Prostate gland (tissue), 2 donors: ENCODE data around the gene ZP2. TPM values are rescaled to one million over a fixed set of nuclear protein-coding genes. Genes with fewer than 3 reads are reported as not detected.
A peak's percentile ranks its signal among the peaks of the same experiment; 100 is the strongest.

Experiments used
- DNase-seq: peaks from one replicate; pipeline ENCODE4 v3.0.0-alpha.2; 2019; ENCODE audit warnings: low spot score
- H3K27ac ChIP-seq, 2 donors: fragments of 200-600 bp; sonication (generic); 2 replicates each; pipeline ENCODE4 v1.5.1; 2017 to 2019
- H3K27me3 ChIP-seq: fragments of 200-600 bp; sonication (generic); replicated peaks from 2 replicates; pipeline ENCODE4 v1.5.1; 2019; ENCODE audit not compliant: insufficient read depth
- H3K36me3 ChIP-seq, 2 donors: fragments of 200-600 bp; sonication (generic); 1 replicate in 1 of 2; 2 replicates in 1 of 2; pipeline versions ENCODE4 v1.5.1 to v1.8.1; 2017 to 2019
- H3K4me1 ChIP-seq: fragments of 200-600 bp; sonication (generic); replicated peaks from 2 replicates; pipeline ENCODE4 v1.5.1; 2019
- H3K4me3 ChIP-seq, 2 donors: fragments of 200-600 bp; sonication (generic); 2 replicates each; pipeline ENCODE4 v1.5.1; 2017 to 2019
- H3K9me3 ChIP-seq: fragments of 200-600 bp; sonication (generic); 2 replicates; pipeline ENCODE4 v1.5.1; 2017
- POLR2A ChIP-seq: fragments of 450-650 bp; IDR thresholded peaks from one replicate; pipeline ENCODE4 v1.6.1; 2016; ENCODE audit warnings: antibody characterized with exemption, mild to moderate bottlenecking
- POLR2AphosphoS5 ChIP-seq: sonication (generic); formaldehyde crosslinking; IDR thresholded peaks from one replicate; pipeline ENCODE4 v1.6.1; 2017; ENCODE audit warnings: antibody characterized with exemption
- WGBS: methylation state at CpG from one replicate; pipeline ENCODE4 v1.1.5; 2018; 5-methylcytosine and 5-hydroxymethylcytosine counted together
- intact Hi-C: fragments of 100-400 bp; cut with DNase I; formaldehyde crosslinking; loops from one replicate; pipeline ENCODE4 v1.14.2; 2022
- total RNA-seq, 2 donors: library from RNA; depleted of rRNA; stranded (reverse); fragments of >200 nt; gene quantifications; one replicate each; pipeline ENCODE4 v1.1.0, GENCODE V29; 2016
- TF ChIP-seq, protein P1 (sequence below), 4 experiments: fragments of 200-600 bp in 2 of 4; fragments of 450-650 bp in 2 of 4; sonication (generic) in 2 of 4; IDR thresholded peaks; 1 replicate in 3 of 4; 2 replicates in 1 of 4; pipeline ENCODE4 v1.5.1; 2016 to 2019; ENCODE audit warnings: antibody characterized with exemption in 4 of 4, mild to moderate bottlenecking in 2 of 4, moderate library complexity in 2 of 4

The ZP2 gene
- total RNA-seq, 2 donors from 2014 or later, result not detected

DNA sequence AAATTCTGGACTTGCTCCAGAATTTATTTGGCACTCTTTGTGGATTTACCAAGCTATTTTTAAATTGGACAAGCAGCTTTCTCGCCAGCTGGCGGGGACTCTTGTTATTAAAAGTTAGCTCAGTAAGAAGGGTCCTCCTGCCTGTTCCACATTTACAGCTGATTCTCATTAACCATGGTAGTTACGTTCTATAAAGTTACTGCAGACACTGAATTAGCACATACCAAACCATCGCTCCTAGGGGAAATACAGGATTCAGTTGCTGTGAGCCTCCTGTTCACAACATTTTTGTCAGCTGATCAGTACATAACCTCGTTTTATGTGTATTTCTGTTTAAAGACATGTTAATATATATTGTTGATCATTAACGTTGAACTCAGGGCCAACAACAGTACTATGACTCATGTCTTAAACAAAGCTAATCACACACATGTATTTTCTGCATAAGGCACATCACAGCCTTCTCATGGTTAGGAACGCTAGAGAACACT is 48.7 kb downstream of the ZP2 start:
- DNase-seq, result peak; percentile 24
- no peak overlapping the region for H3K4me3 ChIP-seq
- H3K9me3 ChIP-seq, result no peaks in the 10 kb centered on the region
- TF ChIP-seq, protein P1, sequence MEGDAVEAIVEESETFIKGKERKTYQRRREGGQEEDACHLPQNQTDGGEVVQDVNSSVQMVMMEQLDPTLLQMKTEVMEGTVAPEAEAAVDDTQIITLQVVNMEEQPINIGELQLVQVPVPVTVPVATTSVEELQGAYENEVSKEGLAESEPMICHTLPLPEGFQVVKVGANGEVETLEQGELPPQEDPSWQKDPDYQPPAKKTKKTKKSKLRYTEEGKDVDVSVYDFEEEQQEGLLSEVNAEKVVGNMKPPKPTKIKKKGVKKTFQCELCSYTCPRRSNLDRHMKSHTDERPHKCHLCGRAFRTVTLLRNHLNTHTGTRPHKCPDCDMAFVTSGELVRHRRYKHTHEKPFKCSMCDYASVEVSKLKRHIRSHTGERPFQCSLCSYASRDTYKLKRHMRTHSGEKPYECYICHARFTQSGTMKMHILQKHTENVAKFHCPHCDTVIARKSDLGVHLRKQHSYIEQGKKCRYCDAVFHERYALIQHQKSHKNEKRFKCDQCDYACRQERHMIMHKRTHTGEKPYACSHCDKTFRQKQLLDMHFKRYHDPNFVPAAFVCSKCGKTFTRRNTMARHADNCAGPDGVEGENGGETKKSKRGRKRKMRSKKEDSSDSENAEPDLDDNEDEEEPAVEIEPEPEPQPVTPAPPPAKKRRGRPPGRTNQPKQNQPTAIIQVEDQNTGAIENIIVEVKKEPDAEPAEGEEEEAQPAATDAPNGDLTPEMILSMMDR (IDR thresholded peaks at IDR 0.05), result no peak
- peak; percentile 24 for TF ChIP-seq POLR2AphosphoS5
- no peaks in the 10 kb centered on the region for H3K27me3 ChIP-seq
- 24% methylated on average over 7 of the region's 7 CpGs for WGBS
- H3K27ac ChIP-seq, result peak overlapping the region; percentile 2 to 21
- H3K4me1 ChIP-seq, result peaks cover 5% of the 10 kb centered on the region
- intact Hi-C loops, result no loop called here
- H3K36me3 ChIP-seq, result peaks cover 0 to 10% of the 10 kb centered on the region in 2 donors

DNA sequence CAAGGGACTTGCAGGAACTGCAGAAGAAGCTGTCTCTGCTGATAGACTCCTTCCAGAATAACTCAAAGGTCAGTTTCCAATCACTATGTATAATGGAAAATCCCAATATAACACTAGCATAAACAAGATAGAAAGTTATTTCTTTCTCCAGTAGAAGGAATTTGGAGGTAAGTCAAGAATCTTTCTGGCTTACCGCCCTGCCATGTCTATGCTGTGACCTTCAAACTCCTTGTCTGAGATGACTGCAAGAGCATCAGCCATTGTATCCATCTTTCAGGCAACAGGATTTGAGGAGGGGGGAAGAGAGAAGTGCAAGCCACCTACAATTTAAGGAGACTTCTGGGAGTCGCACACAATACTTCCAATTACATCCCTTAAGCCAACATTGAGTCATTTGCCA is 50.2 kb downstream of the ZP2 start:
- Histone ChIP-seq H3K36me3 (peaks cover 0 to 2% of the 10 kb centered on the region in 2 donors), H3K9me3 (no peaks in the 10 kb centered on the region), H3K4me1 (peaks cover 5% of the 10 kb centered on the region), H3K4me3 (no peak overlapping the region), H3K27me3 (no peaks in the 10 kb centered on the region), H3K27ac (no peak overlapping the region)
- intact Hi-C loops, result no loop called here
- no peak for TF ChIP-seq POLR2AphosphoS5
- TF ChIP-seq, protein P1 (IDR thresholded peaks at IDR 0.05), result no peak
- TF ChIP-seq POLR2A, result no peak
- no peak for DNase-seq
- WGBS, result 72% methylated on average over 2 of the region's 2 CpGs

DNA sequence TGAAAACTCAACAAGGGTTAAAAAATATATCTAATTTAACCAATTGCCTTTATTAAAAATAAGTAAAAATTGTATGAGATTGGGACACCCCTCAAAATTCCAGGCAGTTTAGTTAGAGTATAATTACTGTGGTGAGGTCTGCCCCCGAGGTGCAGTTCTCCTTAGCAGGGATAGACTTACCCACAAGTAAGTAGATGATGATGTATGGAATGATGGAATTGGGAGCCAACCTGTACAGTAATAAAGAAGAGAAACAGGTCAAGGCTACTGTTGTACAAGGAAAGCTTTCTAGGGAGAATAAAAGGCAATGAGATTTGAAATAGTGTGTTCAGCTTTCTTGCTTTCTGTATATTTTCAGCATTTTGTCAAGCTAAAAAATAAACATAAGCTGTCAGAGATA is 51.1 kb downstream of the ZP2 start:
- no peaks in the 10 kb centered on the region for H3K9me3 ChIP-seq
- WGBS, result 48% methylated on average over 1 of the region's 1 CpG
- no peaks in the 10 kb centered on the region for H3K36me3 ChIP-seq
- H3K4me1 ChIP-seq, result peaks cover 5% of the 10 kb centered on the region
- no peaks in the 10 kb centered on the region for H3K27me3 ChIP-seq
- H3K27ac ChIP-seq, result peak overlapping the region in 1 of 2 donors; percentile 84
- TF ChIP-seq POLR2A (no peak), POLR2AphosphoS5 (no peak)
- intact Hi-C loops, result no loop called here
- DNase-seq, result no peak
- no peak overlapping the region for H3K4me3 ChIP-seq

DNA sequence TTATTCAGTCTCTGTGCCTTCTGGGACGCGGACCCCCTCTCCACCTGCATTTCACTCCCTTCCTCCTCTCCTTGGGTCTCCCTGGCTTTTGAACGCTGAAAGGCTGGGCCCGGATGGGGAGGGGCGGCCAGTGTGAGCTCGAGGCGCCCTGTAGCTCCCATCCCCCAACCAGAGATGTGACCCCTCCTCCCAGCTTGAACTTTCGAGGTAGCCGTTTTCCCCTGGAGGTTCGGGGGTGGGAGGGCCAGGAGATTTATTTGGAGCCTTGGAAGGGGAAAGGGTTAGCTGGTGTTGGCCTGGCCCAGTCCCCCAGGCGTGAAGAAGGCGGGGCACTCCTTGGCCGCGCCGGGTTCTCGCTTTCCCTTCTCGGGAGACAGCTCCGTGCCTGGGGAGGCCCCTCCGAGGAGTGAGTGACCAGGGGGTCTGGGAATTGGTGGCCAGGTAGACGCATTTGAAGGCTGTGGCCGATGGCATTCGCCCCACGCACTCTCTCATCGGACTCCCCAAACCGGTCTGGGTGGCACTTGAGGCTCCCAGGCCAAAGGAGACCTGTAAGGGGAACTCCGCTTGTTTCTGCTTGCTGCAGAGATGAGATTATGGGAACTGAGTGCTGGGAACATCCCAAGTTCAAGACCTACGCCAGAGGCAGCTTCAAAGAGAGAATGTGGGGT is 52.0 kb downstream of the ZP2 start:
- Histone ChIP-seq H3K9me3 (no peaks in the 10 kb centered on the region), H3K4me1 (peaks cover 5% of the 10 kb centered on the region), H3K27me3 (no peaks in the 10 kb centered on the region), H3K36me3 (no peaks in the 10 kb centered on the region), H3K4me3 (peak overlapping the region; percentile 64), H3K27ac (peak overlapping the region; percentile 84 to 88)
- DNase-seq, result peak; percentile 76
- intact Hi-C loops, result loop anchor here (2.0 to 10.0 kb wide), 3 partner anchors 141 to 405 kb away; no protein-coding TSS in a partner anchor
- TF ChIP-seq POLR2A, result peak; percentile 46
- peak; percentile 52 for TF ChIP-seq POLR2AphosphoS5
- TF ChIP-seq, protein P1 (IDR thresholded peaks at IDR 0.05), result no peak
- 2% methylated on average over 21 of the region's 27 CpGs for WGBS

DNA sequence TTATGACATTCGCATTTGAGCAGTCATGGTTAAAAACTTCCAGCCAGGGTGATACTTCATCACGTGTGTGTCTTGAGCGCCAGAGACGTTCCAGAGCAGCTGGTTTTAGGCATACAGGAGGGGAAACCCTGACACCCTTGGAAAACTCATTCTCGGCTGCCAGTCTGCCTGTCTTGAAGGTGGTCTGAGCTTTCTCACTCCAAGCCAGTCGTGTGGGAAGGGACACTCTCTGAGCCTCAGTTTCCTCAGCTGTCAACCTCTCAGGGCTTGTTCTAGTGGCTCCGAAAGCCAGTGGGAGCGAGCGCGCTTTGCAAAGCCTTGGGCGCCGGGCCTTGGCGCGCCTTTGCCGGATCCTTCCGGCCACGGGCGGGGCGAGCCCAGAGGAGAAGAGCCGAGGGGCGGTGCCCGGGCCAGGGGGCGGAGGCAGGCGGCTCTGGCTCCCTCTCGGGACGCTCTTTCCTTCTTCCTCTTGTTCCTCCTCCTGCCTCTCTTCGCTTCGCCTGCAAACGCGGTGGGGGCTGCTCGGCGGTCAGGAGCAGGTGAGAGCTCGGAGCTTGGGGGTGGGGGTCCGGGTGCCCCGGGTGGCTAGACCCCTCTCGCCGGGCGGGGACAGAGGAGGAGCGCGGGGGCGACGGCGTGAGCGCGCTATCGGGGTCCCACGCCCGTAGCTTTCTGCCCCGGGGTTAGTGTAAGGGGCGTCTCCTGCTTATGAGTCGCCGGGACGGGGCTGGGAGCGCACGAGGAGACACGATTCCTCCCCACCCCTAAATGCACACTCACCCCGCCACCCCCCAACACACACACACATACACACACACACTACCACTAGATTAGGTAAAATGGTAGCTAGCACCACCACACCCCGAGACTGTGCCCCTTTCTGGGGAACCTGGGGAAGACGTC is 52.9 kb downstream of the ZP2 start, which contains the start of gene LDAF1:
Gene LDAF1 (plus strand): TSS at position 467 of the 903 bp plus-strand sequence. CDS start 2,509 bp downstream, outside the sequence.
- no peaks in the 10 kb centered on the region for H3K27me3 ChIP-seq
- TF ChIP-seq, protein P1 (IDR thresholded peaks at IDR 0.05), result peak in 2 of 4 experiments; percentile 26
- peak; percentile 89 for TF ChIP-seq POLR2A
- peak; percentile 77 for TF ChIP-seq POLR2AphosphoS5
- WGBS, result under 1% methylated on average over 48 of the region's 59 CpGs
- no peaks in the 10 kb centered on the region for H3K36me3 ChIP-seq
- DNase-seq, result peak; percentile 87
- H3K27ac ChIP-seq, result peak within 1 kb of the TSS; percentile 84 to 88
- peak within 1 kb of the TSS; percentile 64 for H3K4me3 ChIP-seq
- intact Hi-C loops, result loop anchor here (2.0 to 10.0 kb wide), 3 partner anchors 142 to 406 kb away; no protein-coding TSS in a partner anchor
- no peaks in the 10 kb centered on the region for H3K9me3 ChIP-seq
- H3K4me1 ChIP-seq, result peaks cover 5% of the 10 kb centered on the region
